ENCODE results near the gene NANOGP8. TPM values are rescaled to one million over a fixed set of nuclear protein-coding genes. Genes with fewer than 3 reads are reported as not detected.
A peak's percentile ranks its signal among the peaks of the same experiment; 100 is the strongest.

Gene NANOGP8
- total RNA-seq, 4 donors from 2014 or later = 2.8 TPM; not detected in 3

DNA sequence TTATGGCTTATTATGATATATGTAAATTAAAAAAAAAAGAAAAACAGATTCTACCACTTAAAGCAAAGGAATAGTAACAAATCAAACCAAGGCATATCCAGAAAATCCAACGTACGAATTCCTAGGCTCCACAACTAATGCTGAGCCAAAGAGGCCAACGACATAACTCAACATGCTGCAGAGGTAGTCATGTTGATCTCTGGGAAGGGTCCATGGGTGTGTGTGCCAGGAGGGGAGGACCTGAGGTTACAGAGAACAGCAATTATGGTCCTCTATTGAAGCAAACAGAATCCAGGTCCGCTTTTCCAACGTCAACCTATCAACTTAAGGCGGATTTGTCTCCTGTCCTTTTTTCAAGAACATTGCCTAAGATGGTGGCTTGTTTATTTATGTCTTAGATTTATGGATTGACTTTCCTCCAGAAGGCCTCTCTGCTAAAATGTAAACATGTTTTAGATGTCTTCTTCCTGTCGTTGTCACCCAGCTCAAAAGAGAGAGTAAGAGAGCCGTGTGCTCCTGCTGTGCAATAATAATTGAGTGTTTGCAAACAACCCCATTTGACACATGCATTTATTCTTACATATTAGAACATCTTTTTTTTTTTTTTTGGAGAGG, 20.4 kb downstream of the NANOGP8 start:
- Histone ChIP-seq H3K36me3 (no peaks in the 10 kb centered on the region), H3K27me3 (no peaks in the 10 kb centered on the region), H3K27ac (no peak overlapping the region), H3K4me1 (no peaks in the 10 kb centered on the region), H3K4me3 (no peak overlapping the region), H3K9me3 (no peaks in the 10 kb centered on the region)
- DNase-seq = no peak
- TF ChIP-seq, protein P1, sequence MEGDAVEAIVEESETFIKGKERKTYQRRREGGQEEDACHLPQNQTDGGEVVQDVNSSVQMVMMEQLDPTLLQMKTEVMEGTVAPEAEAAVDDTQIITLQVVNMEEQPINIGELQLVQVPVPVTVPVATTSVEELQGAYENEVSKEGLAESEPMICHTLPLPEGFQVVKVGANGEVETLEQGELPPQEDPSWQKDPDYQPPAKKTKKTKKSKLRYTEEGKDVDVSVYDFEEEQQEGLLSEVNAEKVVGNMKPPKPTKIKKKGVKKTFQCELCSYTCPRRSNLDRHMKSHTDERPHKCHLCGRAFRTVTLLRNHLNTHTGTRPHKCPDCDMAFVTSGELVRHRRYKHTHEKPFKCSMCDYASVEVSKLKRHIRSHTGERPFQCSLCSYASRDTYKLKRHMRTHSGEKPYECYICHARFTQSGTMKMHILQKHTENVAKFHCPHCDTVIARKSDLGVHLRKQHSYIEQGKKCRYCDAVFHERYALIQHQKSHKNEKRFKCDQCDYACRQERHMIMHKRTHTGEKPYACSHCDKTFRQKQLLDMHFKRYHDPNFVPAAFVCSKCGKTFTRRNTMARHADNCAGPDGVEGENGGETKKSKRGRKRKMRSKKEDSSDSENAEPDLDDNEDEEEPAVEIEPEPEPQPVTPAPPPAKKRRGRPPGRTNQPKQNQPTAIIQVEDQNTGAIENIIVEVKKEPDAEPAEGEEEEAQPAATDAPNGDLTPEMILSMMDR (IDR thresholded peaks at IDR 0.05) = no peak
- TF ChIP-seq POLR2A (IDR thresholded peaks at IDR 0.05) = no peak
- intact Hi-C loops (cut with DNase I; ENCODE audit: low total_unique reads) = no loop called here

DNA sequence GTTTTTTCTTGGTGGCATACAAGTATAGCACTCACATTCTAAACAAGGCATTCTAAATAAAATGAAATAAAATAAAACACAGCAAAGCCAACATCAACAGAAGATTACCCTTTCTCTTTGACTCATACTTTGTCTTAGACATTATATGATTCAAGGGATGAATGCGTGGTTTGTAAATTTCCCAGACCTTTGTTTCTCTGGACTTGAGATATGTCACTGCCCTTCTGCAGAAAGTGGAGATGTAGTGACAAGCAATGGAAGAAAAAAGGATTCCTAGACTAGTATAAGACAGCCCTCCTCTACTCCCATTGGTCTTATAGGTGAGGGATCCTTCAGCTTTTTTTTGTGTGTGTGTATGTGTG, 22.4 kb downstream of the NANOGP8 start:
- Histone ChIP-seq H3K36me3 (no peaks in the 10 kb centered on the region), H3K9me3 (no peaks in the 10 kb centered on the region), H3K27me3 (no peaks in the 10 kb centered on the region), H3K4me1 (no peaks in the 10 kb centered on the region), H3K27ac (no peak overlapping the region), H3K4me3 (no peak overlapping the region)
- intact Hi-C loops (cut with DNase I; ENCODE audit: low total_unique reads) = no loop called here
- no peak for TF ChIP-seq POLR2A (IDR thresholded peaks at IDR 0.05)
- TF ChIP-seq, protein P1 (IDR thresholded peaks at IDR 0.05) = no peak
- no peak for DNase-seq

DNA sequence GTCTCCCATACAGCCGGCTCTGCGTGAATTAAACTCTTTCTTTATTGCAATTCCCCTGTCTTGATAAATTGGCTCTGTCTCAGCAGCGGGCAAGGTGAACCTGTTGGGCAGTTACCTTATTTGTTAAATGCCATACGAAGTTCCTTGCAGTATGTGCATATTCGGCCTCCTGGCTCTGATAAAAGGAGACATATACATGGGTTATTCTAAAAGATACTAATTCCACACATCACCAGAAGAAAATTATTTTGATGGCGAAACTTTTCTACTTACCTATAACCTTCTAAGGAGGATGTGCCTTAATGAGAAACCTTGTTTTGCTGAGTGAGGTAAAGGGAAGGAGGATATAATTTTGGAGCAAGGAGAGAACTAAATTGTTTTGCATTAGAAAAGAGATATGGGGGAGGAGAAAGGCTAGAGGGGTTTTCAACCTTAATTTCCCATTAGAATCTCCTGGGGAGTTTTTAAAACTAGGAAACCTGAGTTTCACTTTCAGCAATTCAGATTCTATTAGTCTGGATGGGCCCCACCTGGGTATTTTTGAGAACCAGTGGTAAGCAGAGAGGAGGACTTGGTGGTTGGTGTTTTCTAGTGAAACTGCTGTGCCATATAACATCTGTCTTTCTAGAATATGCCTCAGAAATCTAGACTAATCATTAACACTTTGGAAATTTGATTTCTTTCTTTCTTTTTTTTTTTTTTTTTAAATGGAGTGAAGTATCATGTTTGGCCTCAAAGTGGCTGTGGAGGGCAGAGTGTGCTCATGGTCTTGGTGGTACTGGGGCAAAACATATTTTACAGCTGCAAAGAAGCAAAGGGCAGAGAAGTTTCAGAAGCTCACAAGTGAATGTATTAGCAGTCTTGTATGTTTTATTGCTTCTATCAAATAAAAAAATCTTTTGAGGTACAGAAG, 23.0 kb downstream of the NANOGP8 start:
- Histone ChIP-seq H3K27me3 (no peaks in the 10 kb centered on the region), H3K36me3 (no peaks in the 10 kb centered on the region), H3K27ac (no peak overlapping the region), H3K9me3 (no peaks in the 10 kb centered on the region), H3K4me3 (no peak overlapping the region), H3K4me1 (no peaks in the 10 kb centered on the region)
- no peak for TF ChIP-seq POLR2A (IDR thresholded peaks at IDR 0.05)
- TF ChIP-seq, protein P1 (IDR thresholded peaks at IDR 0.05) = no peak
- no peak for DNase-seq
- intact Hi-C loops (cut with DNase I; ENCODE audit: low total_unique reads) = no loop called here

DNA sequence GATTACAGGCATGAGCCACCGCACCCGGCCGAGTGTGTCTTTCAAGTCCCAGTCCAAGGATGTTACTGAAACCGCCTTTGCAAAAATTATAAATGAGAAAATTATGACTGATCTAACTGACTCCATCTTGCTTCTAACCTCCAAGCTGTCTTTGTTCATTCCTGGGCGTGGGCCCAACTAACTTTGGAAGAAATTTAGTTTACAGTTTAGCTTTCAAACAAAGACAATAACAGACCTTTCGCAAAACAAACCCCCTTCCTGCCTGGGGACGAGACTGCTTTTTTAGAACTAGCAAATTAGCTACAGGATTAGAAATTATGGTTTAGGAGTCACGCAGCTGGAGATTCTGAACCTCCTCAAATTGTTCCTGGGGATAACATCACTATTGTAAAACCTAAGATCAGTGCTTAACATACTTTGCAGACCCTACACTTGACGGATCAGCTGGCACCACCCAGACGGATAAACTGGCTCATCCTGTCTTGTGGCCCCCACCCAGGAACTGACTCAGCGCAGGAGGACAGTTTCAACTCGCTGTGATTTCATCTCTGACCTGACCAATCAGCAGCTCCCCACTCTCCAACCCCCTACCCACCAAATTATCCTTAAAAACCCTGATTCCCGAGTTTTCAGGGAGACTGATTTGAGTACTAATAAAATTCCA, 23.8 kb downstream of the NANOGP8 start:
- TF ChIP-seq POLR2A (IDR thresholded peaks at IDR 0.05) = no peak
- TF ChIP-seq, protein P1 (IDR thresholded peaks at IDR 0.05) = no peak
- intact Hi-C loops (cut with DNase I; ENCODE audit: low total_unique reads) = no loop called here
- Histone ChIP-seq H3K9me3 (no peaks in the 10 kb centered on the region), H3K4me3 (no peak overlapping the region), H3K27ac (no peak overlapping the region), H3K27me3 (no peaks in the 10 kb centered on the region), H3K36me3 (no peaks in the 10 kb centered on the region), H3K4me1 (no peaks in the 10 kb centered on the region)
- DNase-seq = peak in 1 of 2 donors; percentile 22

DNA sequence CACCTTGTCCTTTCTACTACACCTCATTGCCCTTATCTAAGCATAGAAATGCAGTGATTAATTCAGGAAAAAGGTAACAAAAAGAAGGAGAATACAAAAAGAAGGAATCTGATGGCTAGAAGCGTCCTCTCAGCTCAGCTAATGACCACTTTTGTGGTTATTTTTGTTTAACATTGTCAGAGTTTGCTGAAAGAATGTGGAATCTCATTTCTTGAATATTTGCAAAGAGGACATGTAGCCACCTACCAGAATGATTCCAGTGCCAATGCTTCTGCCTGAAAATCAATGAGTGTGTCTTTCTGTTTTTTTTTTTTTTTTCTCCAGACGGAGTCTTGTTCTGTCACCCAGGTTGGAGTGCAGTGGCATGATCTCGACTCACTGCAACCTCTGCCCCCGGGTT, 24.5 kb downstream of the NANOGP8 start:
- Histone ChIP-seq H3K36me3 (no peaks in the 10 kb centered on the region), H3K9me3 (no peaks in the 10 kb centered on the region), H3K4me3 (no peak overlapping the region), H3K27ac (no peak overlapping the region), H3K4me1 (no peaks in the 10 kb centered on the region), H3K27me3 (no peaks in the 10 kb centered on the region)
- DNase-seq = no peak
- no peak for TF ChIP-seq POLR2A (IDR thresholded peaks at IDR 0.05)
- TF ChIP-seq, protein P1 (IDR thresholded peaks at IDR 0.05) = no peak
- intact Hi-C loops (cut with DNase I; ENCODE audit: low total_unique reads) = no loop called here
